HG03521 (cell line): Measurements from ENCODE around the gene LDHB.
A peak's percentile ranks its signal among the peaks of the same experiment; 100 is the strongest.
"Not testable (repeated sequence)": the region's sequence is repeated elsewhere in the genome, so short reads cannot be mapped to it uniquely, and the experiment has no call there.

Source experiments
- ATAC-seq: cut with Tn5 transposase; IDR thresholded peaks from one replicate; pipeline ENCODE4 v1.9.1; 2021; ENCODE audit warnings: mild to moderate bottlenecking, moderate library complexity; ENCODE audit not compliant: unreplicated experiment

Gene LDHB

GRCh38 chr12:21662122-21662792 lies 4.6 kb upstream of the LDHB start:
- ATAC-seq = no peak

GRCh38 chr12:21661396-21662093 lies 3.9 kb upstream of the LDHB start:
- ATAC-seq = not testable (repeated sequence)

DNA sequence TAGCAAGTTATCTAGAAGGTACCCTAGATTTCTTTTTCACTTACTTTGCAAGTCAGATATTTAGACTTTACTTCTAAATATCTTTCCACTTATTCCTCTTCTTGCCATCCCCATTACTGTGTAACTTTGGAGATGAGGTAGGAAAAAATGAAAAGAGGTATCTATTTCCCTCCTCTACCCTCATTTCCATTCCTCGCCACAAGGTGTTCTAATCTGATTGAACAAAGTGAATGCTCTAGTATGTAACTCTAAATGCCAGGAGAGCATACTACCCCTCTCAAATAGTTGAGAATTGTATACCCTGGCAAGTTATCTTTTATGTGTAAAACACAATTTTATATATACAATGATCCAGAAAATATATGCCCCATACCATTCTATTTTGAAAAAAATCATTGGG lies 1.7 kb upstream of the LDHB start:
- ATAC-seq = no peak

- ATAC-seq = peak; percentile 28
Observed at GRCh38 chr12:21656905-21657325, 727 bp downstream of the LDHB start.

DNA sequence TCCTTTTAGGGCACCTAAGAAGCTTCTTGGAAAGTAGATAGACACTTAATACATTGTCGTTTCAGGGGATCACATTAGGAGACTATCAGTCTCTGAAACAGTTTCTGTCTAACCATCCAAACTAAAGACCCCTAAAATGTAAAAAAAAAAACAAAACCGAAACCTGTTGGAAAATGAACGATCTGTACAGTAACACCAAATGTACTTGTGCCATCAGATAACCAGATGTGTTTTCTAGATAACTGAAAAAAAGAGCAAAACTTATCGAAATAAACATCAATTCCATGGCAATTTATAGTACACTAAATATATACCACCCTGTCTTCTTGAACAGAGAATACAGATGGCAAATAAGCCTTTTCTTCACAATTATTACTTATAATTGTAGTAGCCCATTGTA lies 2.1 kb downstream of the LDHB start:
- ATAC-seq = no peak

DNA sequence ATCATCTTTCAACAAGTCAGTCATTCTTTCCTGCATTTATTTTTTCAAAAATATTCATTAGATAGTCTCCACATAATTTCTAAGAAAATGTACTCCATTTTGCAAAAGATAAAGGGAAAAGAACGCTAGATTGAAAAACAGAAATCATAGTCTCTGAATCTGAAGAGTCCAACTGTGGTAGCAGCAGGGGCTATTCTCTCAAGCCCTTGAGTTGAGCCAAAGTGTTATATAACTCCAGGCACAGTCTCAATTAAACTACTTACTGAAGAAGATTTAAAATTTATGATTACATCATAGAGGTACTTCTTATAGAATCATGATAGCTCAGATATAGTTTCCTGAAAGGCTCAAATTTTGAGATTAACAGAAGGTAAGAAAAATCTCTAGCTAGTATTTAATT lies 5.8 kb downstream of the LDHB start:
- no peak for ATAC-seq

DNA sequence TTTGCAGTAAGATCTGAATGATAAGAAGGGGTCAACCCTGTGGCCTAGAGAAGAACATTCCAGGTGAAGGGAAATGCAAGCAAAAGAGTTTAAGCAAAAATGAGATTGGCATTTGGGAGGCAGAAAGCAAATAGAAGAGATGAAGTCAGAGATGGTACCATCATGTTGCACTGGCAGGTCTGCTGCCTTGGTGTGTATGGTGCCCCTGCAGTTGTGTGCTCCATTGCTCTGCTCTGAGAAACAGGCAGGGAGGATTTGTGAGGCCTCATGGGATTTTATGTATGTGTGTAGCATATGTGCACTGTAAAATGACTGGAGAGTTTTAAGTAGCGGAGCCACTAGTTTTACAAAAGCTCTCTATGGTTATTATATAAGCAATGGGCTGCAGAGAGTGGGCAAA lies 6.6 kb downstream of the LDHB start:
- ATAC-seq = no peak

- ATAC-seq = no peak
Observed at GRCh38 chr12:21649034-21649433, 8.6 kb downstream of the LDHB start.

- no peak for ATAC-seq
Observed at GRCh38 chr12:21648378-21648777, 9.3 kb downstream of the LDHB start.

DNA sequence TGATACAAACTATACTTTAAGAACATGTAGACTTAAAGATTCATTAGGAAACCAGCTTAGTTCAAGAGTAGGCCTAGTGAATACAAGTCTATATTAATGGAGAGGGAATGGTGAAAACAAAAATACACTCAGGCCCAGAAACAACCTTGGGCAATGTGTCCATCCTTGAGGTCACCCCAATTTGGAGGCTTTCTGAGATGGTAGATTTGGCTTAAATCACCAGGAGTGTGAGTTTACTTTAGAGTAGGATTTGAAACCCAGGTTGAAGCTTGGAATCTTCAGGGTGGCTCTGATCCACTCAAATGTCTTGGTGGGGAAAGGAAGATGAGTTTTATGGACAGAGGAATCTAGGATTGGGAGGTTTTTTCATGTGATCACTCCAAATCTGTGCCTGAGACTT lies 10.5 kb downstream of the LDHB start:
- no peak for ATAC-seq

- not testable (repeated sequence) for ATAC-seq
Observed at GRCh38 chr12:21645041-21645500, 12.6 kb downstream of the LDHB start.

DNA sequence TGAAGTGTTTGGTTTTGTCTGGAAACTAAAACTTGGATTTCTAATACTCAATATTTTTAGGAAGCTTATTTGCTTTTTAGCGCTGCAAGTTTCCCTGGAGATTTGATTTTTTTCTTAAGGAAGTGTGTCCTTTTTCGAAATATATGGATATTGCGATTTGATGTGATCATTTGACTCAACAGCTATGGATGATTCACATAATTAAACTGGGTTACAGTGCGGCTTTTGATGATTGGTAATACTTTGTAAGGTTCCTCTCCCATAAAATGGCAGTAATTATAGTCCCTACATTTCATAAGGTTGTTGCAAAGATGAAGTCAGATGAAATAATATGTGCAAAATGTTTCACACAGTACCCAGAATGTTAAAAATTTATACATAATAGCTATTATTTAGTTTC lies 13.1 kb downstream of the LDHB start:
- ATAC-seq = no peak

- no peak for ATAC-seq
Observed at GRCh38 chr12:21643758-21644157, 13.9 kb downstream of the LDHB start.

- no peak for ATAC-seq
Observed at GRCh38 chr12:21642707-21643389, 14.8 kb downstream of the LDHB start.

- ATAC-seq = no peak
Observed at GRCh38 chr12:21638054-21638891, 19.4 kb downstream of the LDHB start.

DNA sequence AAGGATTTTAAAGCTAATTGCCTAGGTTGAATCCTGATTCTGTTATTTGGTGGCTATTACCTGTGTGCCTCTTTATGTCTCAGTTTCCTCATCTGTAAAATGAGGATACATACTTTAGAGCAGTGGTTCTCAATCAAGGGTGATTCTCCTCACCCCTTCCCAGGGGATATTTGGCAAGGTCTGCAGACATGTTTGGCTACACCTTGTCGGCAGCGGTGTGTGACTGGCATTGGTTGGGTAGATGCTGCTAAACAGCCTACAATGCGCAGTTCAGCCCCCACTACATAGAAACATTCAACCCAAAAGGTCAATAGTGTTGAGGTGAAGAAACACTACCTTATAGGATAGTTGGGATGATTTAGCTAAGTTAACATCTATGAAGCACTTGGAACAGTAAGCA lies 23.4 kb downstream of the LDHB start:
- ATAC-seq = no peak

DNA sequence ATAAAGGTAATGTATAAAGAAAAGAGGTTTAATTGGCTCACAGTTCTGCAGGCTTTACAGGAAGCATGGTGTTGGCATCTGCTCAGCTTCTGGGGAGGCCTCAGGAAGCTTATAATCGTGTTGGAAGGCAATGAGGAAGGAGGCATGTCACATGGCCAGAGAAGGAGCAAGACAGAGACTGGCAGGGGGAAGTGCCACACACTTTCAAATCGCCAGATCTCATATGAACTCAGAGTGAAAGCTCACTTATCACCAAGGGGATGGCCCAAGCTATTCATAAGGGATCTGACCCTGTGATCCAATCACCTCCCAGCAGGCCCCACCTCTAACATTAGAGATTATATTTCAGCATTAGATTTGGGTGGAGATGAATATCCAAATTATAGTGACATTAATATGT lies 26.3 kb downstream of the LDHB start:
- ATAC-seq = no peak

GRCh38 chr12:21627924-21628323 lies 29.7 kb downstream of the LDHB start:
- ATAC-seq = no peak

GRCh38 chr12:21618566-21618965 lies 39.1 kb downstream of the LDHB start:
- ATAC-seq = no peak

- ATAC-seq = no peak
Observed at GRCh38 chr12:21617030-21617429, 40.6 kb downstream of the LDHB start.

GRCh38 chr12:21615431-21615830 lies 42.2 kb downstream of the LDHB start:
- ATAC-seq = no peak
